HG02610 (cell line): ENCODE results near the gene CAPN15.
"Not testable (repeated sequence)": the region's sequence is repeated elsewhere in the genome, so short reads cannot be mapped to it uniquely, and the experiment has no call there.

Experiments
- ATAC-seq: cut with Tn5 transposase; IDR thresholded peaks from one replicate; pipeline ENCODE4 v1.9.1; 2021; ENCODE audit warnings: mild to moderate bottlenecking, moderate library complexity; ENCODE audit not compliant: unreplicated experiment

CAPN15 gene

DNA sequence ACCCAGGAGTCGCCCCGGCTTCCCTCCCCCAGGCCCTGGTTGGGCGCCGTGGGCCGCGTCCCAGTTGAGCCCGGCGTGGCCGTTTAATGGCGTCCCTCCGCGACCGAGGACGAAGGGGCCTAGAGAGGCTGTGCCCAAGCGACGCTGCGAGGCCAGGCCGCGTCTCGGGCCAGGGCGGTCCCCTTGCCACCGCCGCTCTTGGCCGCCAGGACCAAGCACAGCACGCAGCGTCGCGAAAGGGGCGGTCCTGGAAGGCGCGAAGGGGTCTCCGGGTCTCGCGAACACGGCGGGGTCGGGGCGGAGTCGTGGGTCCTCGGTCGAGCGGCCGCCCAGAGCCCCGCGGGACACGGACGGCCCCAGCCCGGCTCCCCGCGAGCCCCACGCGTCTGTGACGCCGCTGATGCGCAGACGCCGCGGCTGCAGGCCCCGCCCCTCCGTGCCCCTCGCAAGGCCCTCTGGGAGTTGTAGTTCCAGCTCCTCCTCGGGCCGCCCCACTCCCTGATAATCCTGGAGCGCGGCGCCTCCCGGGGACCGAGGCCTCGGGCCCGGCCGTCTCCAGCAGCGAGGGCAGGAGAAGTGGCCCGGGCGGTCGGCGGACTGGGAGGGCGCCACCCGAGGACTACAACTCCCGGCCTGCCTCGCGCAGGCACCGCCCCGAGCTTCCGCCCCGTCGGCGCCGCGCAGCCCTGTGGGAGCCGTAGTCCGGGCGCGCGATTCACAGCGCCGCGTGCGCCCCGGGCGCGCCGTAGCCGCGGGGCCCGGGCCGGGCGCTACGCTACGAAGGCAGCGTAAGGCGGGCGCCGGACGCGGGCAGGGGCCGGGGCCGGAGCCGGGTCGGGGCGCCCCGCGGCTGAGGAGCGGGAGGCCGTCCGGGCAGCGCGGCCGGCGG lies at the start of gene CAPN15:
Gene CAPN15 (plus strand): TSS at position 698 of the 889 bp plus-strand sequence. CDS start 19,127 bp downstream, outside the sequence.
- ATAC-seq: peak; percentile 65

- not testable (repeated sequence) for ATAC-seq
Measured at GRCh38 chr16:478287-478686, 49.2 kb upstream of the CAPN15 start.

DNA sequence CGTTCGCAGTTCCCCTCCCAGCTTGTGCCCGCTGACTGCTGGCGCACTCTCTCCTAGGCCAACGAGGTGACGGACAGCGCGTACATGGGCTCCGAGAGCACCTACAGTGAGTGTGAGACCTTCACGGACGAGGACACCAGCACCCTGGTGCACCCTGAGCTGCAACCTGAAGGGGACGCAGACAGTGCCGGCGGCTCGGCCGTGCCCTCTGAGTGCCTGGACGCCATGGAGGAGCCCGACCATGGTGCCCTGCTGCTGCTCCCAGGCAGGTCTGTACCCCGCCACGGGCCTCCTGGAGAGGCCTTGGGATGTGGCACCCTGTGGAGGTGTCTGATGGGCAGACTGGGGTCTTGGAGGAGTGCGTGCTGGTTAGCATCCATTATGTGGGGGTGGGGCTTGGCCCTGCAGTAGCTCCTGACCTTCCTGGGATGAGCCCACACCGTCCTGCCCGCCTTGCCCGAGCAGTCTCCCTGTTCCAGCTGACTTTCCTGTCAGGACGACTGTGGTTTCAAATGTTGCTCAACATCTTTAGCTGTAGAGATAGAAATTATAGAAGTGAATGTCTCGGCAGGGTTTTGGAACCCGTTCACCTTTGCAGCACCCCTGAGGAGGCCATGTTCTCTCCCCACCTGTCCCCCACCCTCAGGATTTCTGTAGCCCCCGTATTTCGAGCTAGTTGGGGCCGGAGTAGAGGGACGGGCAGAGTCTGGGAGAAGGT lies 44.9 kb upstream of the CAPN15 start:
- no peak for ATAC-seq

- no peak for ATAC-seq
Measured at GRCh38 chr16:483341-484075, 44.0 kb upstream of the CAPN15 start.

GRCh38 chr16:489606-490005 lies 37.9 kb upstream of the CAPN15 start:
- ATAC-seq: no peak

DNA sequence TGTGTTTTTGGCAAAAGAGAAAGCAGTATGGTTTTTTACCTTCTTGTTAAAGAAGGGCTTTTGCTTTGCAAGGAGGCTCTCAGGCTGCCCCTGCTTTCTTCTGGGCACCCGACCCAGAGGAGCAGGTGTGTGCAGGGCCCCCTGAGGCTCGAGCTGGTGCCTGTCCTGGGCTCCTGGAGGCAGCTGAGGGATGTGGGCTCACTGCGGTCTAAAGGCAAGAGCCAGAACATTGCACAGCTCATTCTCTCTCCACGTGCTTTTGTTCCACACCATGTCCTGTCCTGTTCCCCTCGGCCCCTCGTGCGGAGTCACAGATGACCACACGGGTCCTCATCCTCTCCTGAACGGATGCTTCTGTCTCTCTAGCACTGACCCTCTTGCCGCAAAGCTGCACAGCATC lies 36.7 kb upstream of the CAPN15 start:
- no peak for ATAC-seq

DNA sequence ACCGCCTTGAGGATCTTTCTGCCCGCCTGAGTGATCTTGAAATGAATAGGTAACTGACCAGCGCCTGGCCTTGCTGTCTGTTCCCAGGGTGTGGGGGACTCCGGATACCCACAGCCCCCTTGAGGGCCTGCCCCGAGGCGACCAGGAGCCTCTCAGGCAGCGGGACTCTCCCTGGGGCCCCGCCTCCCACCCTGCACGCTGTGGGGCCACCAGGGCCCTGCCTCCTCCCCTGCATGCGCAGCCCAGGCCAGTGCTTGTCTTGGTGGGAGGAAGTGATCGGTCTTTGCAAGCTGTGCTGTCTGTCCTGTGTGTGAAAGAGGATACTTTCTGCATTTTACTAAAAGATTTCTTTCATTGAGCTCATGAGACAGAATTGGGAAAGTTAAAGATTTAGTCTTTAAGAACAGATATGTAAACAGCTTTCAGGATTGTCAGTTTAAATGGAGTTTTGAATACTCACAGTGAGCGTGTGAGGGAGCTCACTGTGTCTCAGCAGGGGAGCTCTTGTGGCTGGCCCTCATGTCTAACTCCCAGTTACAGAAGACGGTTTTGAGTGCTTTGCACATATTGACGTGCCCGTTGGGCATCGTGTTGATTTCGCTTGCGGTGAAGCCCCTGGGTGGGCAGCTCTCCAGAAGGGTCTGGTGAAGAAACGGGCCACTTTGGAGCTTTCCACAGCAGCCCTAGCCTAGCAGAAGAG lies 36.1 kb upstream of the CAPN15 start:
- no peak for ATAC-seq

GRCh38 chr16:492211-492875 lies 35.2 kb upstream of the CAPN15 start:
- ATAC-seq: no peak

DNA sequence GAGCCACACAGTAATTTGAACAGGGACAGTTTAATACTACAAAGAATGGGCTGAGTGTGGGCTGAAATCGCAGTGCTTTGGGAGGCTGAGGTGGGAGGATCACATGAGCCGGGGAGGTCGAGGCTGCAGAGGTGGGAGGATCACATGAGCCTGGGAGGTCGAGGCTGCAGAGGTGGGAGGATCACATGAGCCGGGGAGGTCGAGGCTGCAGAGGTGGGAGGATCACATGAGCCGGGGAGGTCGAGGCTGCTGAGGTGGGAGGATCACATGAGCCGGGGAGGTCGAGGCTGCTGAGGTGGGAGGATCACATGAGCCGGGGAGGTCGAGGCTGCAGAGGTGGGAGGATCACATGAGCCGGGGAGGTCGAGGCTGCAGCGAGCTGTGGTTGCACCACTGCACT lies 32.8 kb upstream of the CAPN15 start:
- not testable (repeated sequence) for ATAC-seq

- ATAC-seq: no peak
Measured at GRCh38 chr16:495127-495748, 32.3 kb upstream of the CAPN15 start.

DNA sequence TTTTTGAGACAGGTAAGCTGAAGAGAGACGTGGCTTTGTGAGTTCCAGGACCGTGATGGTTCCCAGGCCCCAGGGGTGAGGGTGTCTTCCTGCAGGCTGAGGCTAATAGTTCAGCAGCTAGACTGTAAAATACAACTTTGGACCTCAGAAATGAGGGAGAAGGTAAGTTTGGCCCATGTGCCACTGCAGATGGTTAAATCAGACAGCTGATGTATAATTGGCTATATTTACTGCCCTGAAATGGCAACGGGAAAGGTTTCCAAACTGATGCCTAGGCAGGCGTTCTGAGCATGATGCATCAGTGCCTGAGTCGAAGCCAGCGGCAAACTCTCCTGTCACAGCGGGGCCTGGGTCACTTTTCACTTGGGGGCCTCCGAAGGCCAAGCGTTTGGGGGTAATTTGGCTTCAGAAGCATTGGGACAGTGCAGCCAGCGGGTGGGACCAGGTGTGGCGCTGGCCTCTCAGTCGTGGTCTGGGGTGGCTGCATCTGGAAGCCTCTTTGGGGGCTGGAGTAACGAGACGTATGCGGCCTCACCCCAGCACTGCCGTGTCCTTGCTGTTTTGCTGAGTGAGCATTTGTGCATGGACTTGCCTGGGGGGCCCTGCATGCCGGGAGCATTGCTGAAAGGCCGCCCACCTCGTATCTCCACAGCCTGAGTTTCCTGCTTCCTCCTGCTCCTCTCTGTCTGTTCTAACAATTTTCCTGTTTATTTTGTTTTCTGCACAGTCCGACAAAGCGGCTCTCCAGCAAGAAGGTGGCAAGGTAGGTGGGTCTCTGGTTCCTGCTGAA lies 31.2 kb upstream of the CAPN15 start:
- ATAC-seq: no peak

GRCh38 chr16:497258-497657 lies 30.3 kb upstream of the CAPN15 start:
- no peak for ATAC-seq

GRCh38 chr16:499924-500323 lies 27.6 kb upstream of the CAPN15 start:
- no peak for ATAC-seq

DNA sequence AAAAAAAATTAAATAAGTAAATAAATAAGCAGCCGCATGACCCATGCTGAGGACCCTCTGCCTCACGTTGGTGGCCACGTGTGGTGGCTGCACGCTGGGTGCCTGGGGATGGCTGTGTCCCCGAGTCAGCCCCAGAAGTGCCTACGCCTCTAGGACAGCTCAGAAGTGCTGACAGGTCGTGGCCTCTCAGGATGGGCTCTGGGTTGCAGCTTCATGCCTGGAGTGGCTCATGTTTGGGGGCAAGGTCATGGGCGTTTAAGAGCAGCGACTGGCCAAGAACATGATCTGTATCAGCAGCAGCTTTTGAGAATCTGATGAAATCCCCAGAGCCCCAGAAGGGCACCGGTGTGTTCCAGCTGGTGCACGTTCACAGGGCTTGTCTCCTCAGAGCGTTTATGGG lies 26.8 kb upstream of the CAPN15 start:
- no peak for ATAC-seq

- ATAC-seq: no peak
Measured at GRCh38 chr16:502179-502943, 25.2 kb upstream of the CAPN15 start.

DNA sequence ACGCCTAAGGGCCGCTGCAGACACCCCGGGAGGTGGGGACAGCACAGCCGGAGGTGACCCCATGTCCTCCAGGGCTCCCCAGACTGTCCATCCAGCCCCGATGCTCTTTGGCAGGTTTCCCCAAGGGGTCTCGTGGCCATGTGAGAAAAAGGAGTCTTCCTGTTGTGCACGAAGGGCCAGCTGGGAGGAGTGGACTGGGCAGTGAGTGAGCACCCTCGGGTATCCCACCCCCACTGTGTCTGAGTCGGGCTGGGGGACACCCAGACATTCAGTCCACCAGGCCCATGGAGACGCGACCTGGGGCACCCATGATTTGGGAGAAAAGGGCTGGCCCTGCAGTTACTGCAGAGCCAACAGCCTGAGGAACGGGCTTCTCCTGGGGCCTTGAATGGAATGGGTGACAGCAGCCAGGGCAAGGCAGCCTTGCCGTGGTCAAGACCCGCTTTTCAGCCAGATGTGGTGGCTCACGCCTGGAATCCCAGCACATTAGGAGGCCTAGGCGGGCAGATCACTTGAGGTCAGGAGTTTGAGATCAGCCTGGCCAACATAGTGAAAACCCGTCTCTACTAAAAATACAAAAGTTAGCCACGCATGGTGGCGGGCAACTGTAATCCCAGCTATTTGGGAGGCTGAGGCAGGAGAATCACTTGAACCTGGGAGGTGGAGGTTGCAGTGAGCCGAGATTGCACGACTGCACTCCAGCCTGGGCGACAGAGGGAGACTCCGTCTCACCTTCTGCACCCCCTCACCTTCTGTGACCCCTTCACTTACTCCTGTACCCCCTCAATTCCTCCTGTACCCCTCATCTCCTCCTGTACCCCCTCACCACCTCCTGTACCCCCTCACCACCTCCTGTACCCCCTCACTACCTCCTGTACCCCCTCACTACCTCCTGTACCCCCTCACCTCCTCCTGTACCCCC lies 24.1 kb upstream of the CAPN15 start:
- ATAC-seq: no peak
